WTC11 (cell line): ENCODE measurements around the gene FOXN3. TPM values are rescaled to one million over a fixed set of nuclear protein-coding genes. Genes with fewer than 3 reads are reported as not detected.

Experiments
- ATAC-seq: fragments of 200-7000 bp; cut with Tn5 transposase; 2 replicates; pipeline ENCODE4 v1.10.0; 2021; ENCODE audit warnings: mild to moderate bottlenecking, moderate library complexity
- CTCF ChIA-PET: fragments of 300-600 bp; sonication (Branson Sonifier 250); formaldehyde crosslinking; loops from one replicate; lab custom pipeline; 2021; ENCODE audit warnings: antibody characterized with exemption; lab: Charles Lee
- POLR2A ChIA-PET: fragments of 350-600 bp; sonication (Branson Sonifier 250); formaldehyde crosslinking; loops from one replicate; lab custom pipeline; 2021; ENCODE audit warnings: antibody characterized with exemption; lab: Charles Lee
- DNase-seq: peaks from one replicate; pipeline ENCODE4 v3.0.0; 2021; ENCODE audit warnings: low spot score
- H3K27ac Mint-ChIP-seq: 2 replicates; pipeline ENCODE4 v1.8.0; 2021; ENCODE audit warnings: mixed read lengths
- H3K27me3 Mint-ChIP-seq: 2 replicates; pipeline ENCODE4 v1.8.0; 2021; ENCODE audit warnings: low read depth, mild to moderate bottlenecking, moderate library complexity, mixed read lengths
- H3K36me3 Mint-ChIP-seq: 2 replicates; pipeline ENCODE4 v1.8.0; 2021; ENCODE audit warnings: mixed read lengths
- H3K4me1 Mint-ChIP-seq: 2 replicates; pipeline ENCODE4 v1.8.0; 2022; ENCODE audit warnings: mixed read lengths
- H3K4me3 Mint-ChIP-seq: 2 replicates; pipeline ENCODE4 v1.8.0; 2021; ENCODE audit warnings: mild to moderate bottlenecking, moderate library complexity, mixed read lengths
- H3K9me3 Mint-ChIP-seq: 2 replicates; pipeline ENCODE4 v1.8.0; 2021; ENCODE audit warnings: mixed read lengths
- AR ChIP-seq: fragments of 250-450 bp; sonication (Bioruptor Pico); IDR thresholded peaks from 2 replicates; pipeline ENCODE4 v1.9.0; 2021; ENCODE audit warnings: mild to moderate bottlenecking
- EMX1 ChIP-seq: fragments of 250-450 bp; sonication (Bioruptor Pico); IDR thresholded peaks from 2 replicates; pipeline ENCODE4 v1.8.0; 2021; ENCODE audit warnings: mild to moderate bottlenecking
- ERG ChIP-seq: fragments of 250-450 bp; sonication (Bioruptor Pico); IDR thresholded peaks from 2 replicates; pipeline ENCODE4 v1.8.0; 2021; ENCODE audit warnings: mild to moderate bottlenecking
- FOXK1 ChIP-seq: sonication (generic); formaldehyde crosslinking; IDR thresholded peaks from 2 replicates; pipeline ENCODE4 v1.8.0; 2022; ENCODE audit warnings: mild to moderate bottlenecking, moderate library complexity, missing genetic modification reagents
- HMGA2 ChIP-seq: fragments of 250-450 bp; sonication (Bioruptor Pico); IDR thresholded peaks from 2 replicates; pipeline ENCODE4 v1.4.0; 2021; ENCODE audit warnings: mild to moderate bottlenecking, moderate library complexity
- KAT7 ChIP-seq: sonication (generic); formaldehyde crosslinking; IDR thresholded peaks from 2 replicates; pipeline ENCODE4 v1.8.1; 2023; ENCODE audit warnings: missing genetic modification reagents, mild to moderate bottlenecking, borderline replicate concordance
- MAX ChIP-seq: sonication (generic); formaldehyde crosslinking; IDR thresholded peaks from 2 replicates; pipeline ENCODE4 v1.8.0; 2022; ENCODE audit warnings: mild to moderate bottlenecking, missing genetic modification reagents
- MXD4 ChIP-seq: fragments of 250-450 bp; sonication (Bioruptor Pico); IDR thresholded peaks from 2 replicates; pipeline ENCODE4 v1.8.0; 2021; ENCODE audit warnings: mild to moderate bottlenecking, moderate library complexity, borderline replicate concordance
- NR3C1 ChIP-seq: sonication (generic); formaldehyde crosslinking; conservative IDR thresholded peaks from 2 replicates; pipeline ENCODE4 v1.8.1; 2023; ENCODE audit warnings: low read depth, mild to moderate bottlenecking, missing genetic modification reagents
- OVOL2 ChIP-seq: fragments of 250-450 bp; sonication (Bioruptor Pico); IDR thresholded peaks from 2 replicates; pipeline ENCODE4 v1.9.0; 2021; ENCODE audit warnings: mild to moderate bottlenecking, borderline replicate concordance
- RORB ChIP-seq: fragments of 250-450 bp; sonication (Bioruptor Pico); IDR thresholded peaks from 2 replicates; pipeline ENCODE4 v1.9.0; 2021; ENCODE audit warnings: mild to moderate bottlenecking
- SOX15 ChIP-seq: fragments of 250-450 bp; sonication (Bioruptor Pico); IDR thresholded peaks from 2 replicates; pipeline ENCODE4 v1.9.0; 2021; ENCODE audit warnings: mild to moderate bottlenecking
- TCF7 ChIP-seq: sonication (generic); formaldehyde crosslinking; IDR thresholded peaks from 2 replicates; pipeline ENCODE4 v1.8.0; 2022; ENCODE audit warnings: mild to moderate bottlenecking, low read depth, missing genetic modification reagents, moderate library complexity
- TEAD1 ChIP-seq: sonication (generic); formaldehyde crosslinking; IDR thresholded peaks from 2 replicates; pipeline ENCODE4 v1.8.0; 2022; ENCODE audit warnings: mild to moderate bottlenecking, missing genetic modification reagents
- ZMAT4 ChIP-seq: fragments of 250-450 bp; sonication (Bioruptor Pico); IDR thresholded peaks from 2 replicates; pipeline ENCODE4 v1.9.0; 2021; ENCODE audit warnings: mild to moderate bottlenecking
- ZNF263 ChIP-seq: sonication (generic); formaldehyde crosslinking; IDR thresholded peaks from 2 replicates; pipeline ENCODE4 v1.8.1; 2022; ENCODE audit warnings: low read depth, mild to moderate bottlenecking, moderate library complexity, missing genetic modification reagents
- ZNF281 ChIP-seq: sonication (generic); formaldehyde crosslinking; IDR thresholded peaks from 2 replicates; pipeline ENCODE4 v1.8.0; 2023; ENCODE audit warnings: mild to moderate bottlenecking, missing genetic modification reagents
- ZNF396 ChIP-seq: fragments of 250-450 bp; sonication (Bioruptor Pico); IDR thresholded peaks from 2 replicates; pipeline ENCODE4 v1.8.0; 2021; ENCODE audit warnings: mild to moderate bottlenecking, moderate library complexity, borderline replicate concordance
- total RNA-seq: library from RNA; stranded (reverse); gene quantifications from 3 replicates; pipeline ENCODE4 v1.2.3, GENCODE V29; 2021

The FOXN3 gene
- total RNA-seq, 1 experiment from 2014 or later: 170 TPM

GRCh38 chr14:89171628-89172027 lies 245.4 kb downstream of the FOXN3 start:
- TF ChIP-seq NR3C1 (CRISPR knock-in tag) (no peak), RORB (CRISPR knock-in tag) (no peak), MXD4 (CRISPR knock-in tag) (no peak), MAX (CRISPR knock-in tag) (no peak), ERG (CRISPR knock-in tag) (no peak)

GRCh38 chr14:89171168-89171567 lies 245.9 kb downstream of the FOXN3 start:
- DNase-seq (no peak), ATAC-seq (no peak)
- Mint-ChIP-seq H3K27me3 (no peaks in the 10 kb centered on the region), H3K4me1 (peaks cover 13% of the 10 kb centered on the region), H3K36me3 (peaks cover 65% of the 10 kb centered on the region), H3K27ac (no peak overlapping the region), H3K9me3 (peaks cover 31% of the 10 kb centered on the region), H3K4me3 (no peak overlapping the region)
- ChIA-PET POLR2A (no interaction called here), CTCF (no interaction called here)
- no peak for TF ChIP-seq KAT7 (CRISPR knock-in tag)
- TF ChIP-seq OVOL2 (CRISPR knock-in tag): no peak
- TF ChIP-seq ZMAT4 (CRISPR knock-in tag): no peak
- TF ChIP-seq ZNF263: no peak
- no peak for TF ChIP-seq ZNF396
- no peak for TF ChIP-seq TCF7 (CRISPR knock-in tag)
- no peak for TF ChIP-seq ZNF281 (CRISPR knock-in tag)
- TF ChIP-seq FOXK1 (CRISPR knock-in tag): no peak
- TF ChIP-seq AR: no peak
- no peak for TF ChIP-seq SOX15 (CRISPR knock-in tag)
- TF ChIP-seq ERG (CRISPR knock-in tag): no peak
- TF ChIP-seq EMX1: no peak
- TF ChIP-seq TEAD1 (CRISPR knock-in tag): no peak
- TF ChIP-seq HMGA2 (CRISPR knock-in tag): no peak

More at GRCh38 chr14:89171628-89172027, 245.4 kb downstream of the FOXN3 start:
- peaks cover 13% of the 10 kb centered on the region for H3K4me1 Mint-ChIP-seq
- ChIA-PET POLR2A (no interaction called here), CTCF (no interaction called here)
- H3K36me3 Mint-ChIP-seq: peaks cover 70% of the 10 kb centered on the region
- H3K27me3 Mint-ChIP-seq: no peaks in the 10 kb centered on the region
- DNase-seq (no peak), ATAC-seq (no peak)
- H3K4me3 Mint-ChIP-seq: no peak overlapping the region
- peaks cover 31% of the 10 kb centered on the region for H3K9me3 Mint-ChIP-seq
- H3K27ac Mint-ChIP-seq: no peak overlapping the region
